HG03469 (cell line): ENCODE measurements around the gene DRC7.
"Not testable (repeated sequence)": the region's sequence is repeated elsewhere in the genome, so short reads cannot be mapped to it uniquely, and the experiment has no call there.

Experiments used
- ATAC-seq: cut with Tn5 transposase; IDR thresholded peaks from one replicate; pipeline ENCODE4 v1.9.1; 2021; ENCODE audit warnings: mild to moderate bottlenecking, moderate library complexity, moderate number of reproducible peaks; ENCODE audit not compliant: unreplicated experiment

Gene DRC7

DNA sequence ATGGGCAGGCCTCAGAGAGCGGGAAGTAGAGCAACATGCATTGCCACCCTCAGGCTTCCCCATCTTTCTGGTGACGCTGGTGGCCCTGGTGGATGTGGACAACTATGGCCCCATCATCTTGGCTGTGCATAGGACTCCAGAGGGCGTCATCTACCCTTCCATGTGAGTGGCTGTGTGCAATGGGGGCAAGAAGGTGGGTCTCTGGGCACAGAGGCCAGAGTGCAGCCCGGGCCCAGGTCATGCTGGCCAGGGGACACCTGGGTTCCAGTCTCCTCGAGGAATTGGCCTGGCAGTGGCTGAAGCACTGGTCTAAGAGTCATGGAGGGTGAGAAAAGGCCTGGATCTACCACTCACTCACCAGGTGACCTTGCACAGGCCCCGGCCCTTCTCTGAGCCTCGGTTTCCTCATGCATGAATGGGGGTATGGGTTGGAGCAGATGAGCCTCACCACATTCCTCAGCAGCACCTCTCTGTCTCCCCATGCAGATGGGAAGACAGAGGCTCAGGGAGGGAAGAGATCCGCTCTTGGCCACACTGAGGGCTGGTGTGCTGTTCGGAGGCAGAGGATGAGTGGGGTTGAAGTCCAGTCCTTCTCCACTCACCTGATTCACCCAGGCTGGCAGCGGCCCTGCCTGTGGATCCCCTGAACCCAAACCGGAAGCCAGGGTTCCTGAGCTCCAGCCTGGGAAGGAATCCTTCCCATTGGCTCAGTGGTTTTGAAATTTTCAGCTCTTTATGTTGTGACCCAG is 33.7 kb upstream of the DRC7 start:
- no peak for ATAC-seq

DNA sequence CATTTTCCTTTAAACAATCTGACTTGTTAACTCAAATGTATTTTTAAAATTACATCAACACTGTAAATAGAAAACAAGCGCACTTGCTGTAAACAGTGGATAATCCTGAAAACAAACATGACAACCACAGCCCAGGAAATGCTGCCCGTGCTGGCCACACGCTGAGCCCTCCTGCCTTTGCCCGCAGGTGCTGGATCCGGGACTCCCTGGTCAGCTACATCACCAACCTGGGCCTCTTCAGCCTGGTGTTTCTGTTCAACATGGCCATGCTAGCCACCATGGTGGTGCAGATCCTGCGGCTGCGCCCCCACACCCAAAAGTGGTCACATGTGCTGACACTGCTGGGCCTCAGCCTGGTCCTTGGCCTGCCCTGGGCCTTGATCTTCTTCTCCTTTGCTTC is 33.1 kb upstream of the DRC7 start:
- no peak for ATAC-seq

DNA sequence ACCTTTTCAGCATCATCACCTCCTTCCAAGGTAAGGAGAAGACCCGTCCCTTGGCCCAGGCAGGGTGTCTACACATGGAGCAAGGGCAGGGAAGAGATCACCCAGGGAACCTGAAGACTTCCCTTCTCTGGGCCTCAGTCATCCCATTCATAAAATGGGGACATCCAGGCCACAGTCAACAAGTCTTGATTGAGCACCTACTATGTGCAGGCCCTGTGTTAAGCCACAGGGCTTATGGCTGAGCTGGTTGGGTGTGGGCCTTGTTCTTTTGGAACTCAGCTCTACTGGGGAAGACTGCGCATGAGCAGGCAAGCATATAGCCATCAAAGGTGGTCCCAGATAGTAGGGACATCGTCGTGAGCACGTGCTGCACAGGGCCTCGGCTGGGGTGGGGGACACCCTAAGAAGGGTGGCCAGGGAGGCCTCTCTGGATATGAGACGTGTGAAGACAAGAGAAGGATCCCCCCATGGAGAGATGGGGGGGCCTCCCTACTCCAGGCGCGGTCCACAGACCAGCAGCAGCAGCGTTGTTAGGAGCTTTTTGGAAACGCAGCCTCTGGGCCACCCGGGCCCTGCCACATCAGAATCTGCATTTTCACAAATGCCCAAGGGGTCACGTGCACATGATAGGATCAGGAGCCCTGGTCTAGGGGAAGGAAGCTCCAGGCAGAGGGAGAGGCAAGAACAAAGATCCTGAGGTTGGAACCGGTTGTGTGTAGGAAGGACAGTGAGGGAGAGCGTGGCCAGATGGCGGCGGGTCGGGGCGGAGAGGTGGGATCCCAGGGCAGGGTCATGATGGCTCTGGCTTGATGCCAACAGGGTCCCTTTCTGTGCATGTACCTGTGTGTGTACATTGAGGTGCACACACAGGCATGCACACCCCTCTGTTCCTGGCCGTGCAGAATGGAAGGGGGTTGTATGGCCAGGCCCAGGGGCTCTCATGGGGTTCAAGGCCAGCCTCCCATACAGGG is 32.4 kb upstream of the DRC7 start:
- no peak for ATAC-seq

- ATAC-seq: no peak
Observed at GRCh38 chr16:57663436-57663835, 31.2 kb upstream of the DRC7 start.

DNA sequence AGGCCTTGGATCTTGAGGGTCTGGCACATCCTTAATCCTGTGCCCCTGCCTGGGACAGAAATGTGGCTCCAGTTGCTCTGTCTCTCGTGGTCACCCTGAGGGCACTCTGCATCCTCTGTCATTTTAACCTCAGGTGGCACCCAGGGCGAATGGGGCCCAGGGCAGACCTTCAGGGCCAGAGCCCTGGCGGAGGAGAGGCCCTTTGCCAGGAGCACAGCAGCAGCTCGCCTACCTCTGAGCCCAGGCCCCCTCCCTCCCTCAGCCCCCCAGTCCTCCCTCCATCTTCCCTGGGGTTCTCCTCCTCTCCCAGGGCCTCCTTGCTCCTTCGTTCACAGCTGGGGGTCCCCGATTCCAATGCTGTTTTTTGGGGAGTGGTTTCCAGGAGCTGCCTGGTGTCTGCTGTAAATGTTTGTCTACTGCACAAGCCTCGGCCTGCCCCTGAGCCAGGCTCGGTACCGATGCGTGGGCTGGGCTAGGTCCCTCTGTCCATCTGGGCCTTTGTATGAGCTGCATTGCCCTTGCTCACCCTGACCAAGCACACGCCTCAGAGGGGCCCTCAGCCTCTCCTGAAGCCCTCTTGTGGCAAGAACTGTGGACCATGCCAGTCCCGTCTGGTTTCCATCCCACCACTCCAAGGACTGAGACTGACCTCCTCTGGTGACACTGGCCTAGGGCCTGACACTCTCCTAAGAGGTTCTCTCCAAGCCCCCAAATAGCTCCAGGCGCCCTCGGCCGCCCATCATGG is 30.5 kb upstream of the DRC7 start:
- no peak for ATAC-seq

GRCh38 chr16:57664662-57665025 is 30.0 kb upstream of the DRC7 start:
- ATAC-seq: no peak

DNA sequence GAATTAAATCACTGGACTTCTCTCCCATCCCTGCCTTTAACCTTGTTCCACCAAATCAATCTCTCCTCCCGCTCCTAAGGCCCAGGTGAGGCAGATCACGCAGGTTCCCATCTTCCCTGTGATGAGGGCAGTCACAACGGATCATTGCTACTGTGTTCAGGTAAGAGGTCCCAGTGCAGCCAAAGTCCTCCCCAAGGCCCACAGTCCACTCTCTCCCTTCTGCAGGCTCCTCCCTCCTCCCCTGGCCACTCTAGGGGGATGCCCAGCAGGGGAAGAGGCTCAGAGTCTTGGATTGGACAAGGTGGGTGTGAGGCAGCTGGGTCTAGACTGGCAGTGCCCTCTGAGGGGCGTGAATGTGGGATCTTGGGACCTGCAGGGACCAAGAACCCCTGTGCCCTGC is 29.1 kb upstream of the DRC7 start:
- ATAC-seq: no peak

DNA sequence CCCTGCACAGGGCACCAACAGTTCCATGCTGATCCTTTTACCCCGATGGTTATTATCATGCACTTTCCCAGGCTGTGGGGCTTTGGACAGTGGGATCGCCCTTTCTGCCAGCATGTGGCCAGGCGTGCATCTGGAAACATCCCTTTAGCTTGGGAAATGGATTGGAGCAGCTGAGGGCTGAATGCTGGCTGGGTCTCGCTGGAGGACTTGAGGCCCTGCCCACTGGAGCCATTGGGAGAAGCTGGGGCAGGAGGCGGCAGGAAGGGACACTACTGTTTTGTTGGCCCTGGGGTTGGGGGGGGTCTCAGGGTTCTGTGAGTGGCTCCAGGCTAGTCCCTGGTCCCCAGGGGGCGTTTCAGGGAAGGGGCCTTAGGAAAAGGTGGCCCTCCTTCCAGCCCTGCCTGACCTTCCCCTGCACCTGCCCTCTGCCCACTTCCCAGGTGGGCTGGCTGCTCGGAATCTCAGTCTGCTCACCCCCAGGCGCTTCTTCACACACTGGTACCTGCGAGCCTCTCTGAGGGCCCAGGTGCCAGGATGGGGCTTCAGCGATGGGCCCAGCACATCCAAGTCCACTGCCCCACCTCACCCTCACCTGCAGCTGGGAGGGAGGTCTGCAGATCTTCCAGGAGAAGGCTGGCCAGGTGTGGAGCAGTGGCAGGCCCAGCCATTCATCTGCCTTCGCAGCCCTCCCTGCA is 28.1 kb upstream of the DRC7 start:
- ATAC-seq: no peak

DNA sequence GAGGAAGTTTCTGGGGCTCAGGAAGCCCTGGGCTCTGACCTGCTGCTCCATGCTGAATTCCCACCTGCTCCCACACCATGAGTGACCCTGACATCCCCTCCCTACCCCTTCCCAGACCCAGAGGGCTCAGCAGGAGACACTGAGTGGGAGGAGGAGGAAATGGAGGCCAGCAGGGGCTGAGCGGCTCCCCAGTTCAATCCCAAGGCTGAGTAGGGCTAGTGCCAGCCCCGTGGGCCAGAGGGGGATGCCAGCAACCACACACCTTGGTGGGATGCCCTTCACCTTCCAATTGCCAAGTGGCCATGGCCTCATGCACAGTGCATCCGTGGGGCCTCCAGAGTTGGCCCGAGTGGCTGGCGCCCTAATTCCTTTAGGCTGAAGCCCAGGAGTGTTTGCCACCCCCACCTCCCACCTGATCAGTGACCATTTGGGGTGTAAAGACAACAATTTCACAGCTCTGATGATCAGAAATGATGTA is 27.5 kb upstream of the DRC7 start:
- ATAC-seq: no peak

GRCh38 chr16:57667526-57668262 is 26.9 kb upstream of the DRC7 start:
- ATAC-seq: no peak

GRCh38 chr16:57668263-57668571 is 26.4 kb upstream of the DRC7 start, which contains the start of gene ADGRG3:
TSS of gene ADGRG3 (plus strand) at chr16:57668306. CDS start at chr16:57668348, 42 bp downstream.
- no peak for ATAC-seq

- no peak for ATAC-seq
Observed at GRCh38 chr16:57668630-57669475, 25.8 kb upstream of the DRC7 start.

- no peak for ATAC-seq
Observed at GRCh38 chr16:57669476-57670162, 25.0 kb upstream of the DRC7 start.

DNA sequence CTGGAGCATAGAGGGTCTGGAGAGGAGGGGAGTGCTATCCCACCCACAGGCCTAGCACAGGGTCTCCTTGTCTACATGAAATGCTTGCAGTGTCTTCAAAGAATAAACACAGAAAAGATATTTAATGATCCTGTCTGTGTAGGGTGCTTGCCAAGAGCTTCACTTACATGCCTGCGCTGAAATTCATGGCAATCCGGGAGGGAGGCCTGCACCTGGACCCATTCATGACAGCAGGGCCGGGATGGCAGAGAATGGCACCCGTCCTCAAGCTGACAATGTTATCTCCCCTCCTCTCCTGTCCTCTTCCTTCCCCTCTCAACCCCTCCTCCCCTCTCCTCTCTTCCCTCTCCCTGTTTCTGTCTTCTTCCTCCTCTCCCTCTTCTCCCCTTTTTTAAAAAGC is 24.4 kb upstream of the DRC7 start:
- ATAC-seq: no peak

DNA sequence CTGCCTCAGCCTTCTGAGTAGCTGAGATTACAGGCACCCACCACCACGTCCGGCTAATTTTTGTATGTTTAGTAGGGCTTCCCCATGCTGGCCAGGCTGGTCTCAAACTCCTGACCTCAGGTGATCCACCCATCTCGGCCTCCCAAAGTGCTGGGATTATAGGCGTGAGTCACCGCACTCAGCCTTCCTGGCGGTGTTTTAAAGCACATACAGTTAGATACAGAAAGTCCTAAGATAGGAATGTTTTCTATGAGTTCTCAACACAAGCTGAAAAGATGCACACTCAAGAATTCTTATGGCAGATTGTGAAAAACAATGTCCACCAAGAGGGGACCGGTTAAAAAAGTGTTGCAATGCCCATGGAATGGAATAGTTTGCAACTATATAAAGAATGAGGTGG is 23.2 kb upstream of the DRC7 start:
- ATAC-seq: not testable (repeated sequence)

DNA sequence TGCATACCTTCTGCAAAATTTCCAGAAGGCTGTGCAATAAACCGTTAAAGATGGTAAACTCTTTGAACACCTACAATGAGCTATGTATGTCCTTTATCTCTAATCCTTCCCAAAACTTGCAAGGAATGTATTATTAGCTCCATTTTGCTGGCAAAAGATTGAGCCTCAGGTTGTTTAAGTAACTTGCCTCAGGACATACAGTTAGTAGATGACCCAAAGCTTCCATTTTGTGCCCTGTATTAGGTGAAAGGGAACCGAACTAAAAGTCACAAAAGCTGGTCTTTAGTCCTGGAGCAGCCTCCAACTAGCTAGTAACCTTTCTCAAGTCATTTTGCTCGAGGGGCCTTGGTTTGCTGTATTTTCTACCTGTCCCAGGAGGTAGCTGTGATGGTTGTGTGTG is 22.2 kb upstream of the DRC7 start:
- ATAC-seq: no peak

DNA sequence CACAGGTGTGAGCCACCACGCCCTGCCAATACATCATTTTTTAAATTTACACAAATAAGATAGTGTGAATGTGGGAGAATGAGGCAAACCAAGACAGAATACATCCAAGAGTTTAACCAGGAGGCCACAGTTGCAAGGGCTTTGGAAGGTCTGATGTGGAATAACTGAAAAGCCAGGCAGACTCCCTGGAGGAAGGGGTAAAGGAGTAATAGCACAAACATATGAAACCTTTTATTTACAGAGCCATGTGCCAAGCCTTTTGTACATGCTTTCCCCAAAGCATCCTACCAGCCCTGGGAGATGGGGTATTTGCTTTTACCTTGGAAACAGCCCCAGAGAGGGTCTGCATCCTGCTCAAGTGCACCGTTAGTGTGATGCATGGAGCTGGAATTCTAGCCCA is 21.8 kb upstream of the DRC7 start:
- no peak for ATAC-seq

- ATAC-seq: no peak
Observed at GRCh38 chr16:57675741-57676551, 18.7 kb upstream of the DRC7 start.
